ENCODE data around the gene YPEL1.
"Not testable (repeated sequence)": the region's sequence is repeated elsewhere in the genome, so short reads cannot be mapped to it uniquely, and the experiment has no call there.

The YPEL1 gene

GRCh38 chr22:21683401-21683811 lies 52.2 kb downstream of the YPEL1 start:
- no peak for DNase-seq (ENCODE audit: low spot score)

DNA sequence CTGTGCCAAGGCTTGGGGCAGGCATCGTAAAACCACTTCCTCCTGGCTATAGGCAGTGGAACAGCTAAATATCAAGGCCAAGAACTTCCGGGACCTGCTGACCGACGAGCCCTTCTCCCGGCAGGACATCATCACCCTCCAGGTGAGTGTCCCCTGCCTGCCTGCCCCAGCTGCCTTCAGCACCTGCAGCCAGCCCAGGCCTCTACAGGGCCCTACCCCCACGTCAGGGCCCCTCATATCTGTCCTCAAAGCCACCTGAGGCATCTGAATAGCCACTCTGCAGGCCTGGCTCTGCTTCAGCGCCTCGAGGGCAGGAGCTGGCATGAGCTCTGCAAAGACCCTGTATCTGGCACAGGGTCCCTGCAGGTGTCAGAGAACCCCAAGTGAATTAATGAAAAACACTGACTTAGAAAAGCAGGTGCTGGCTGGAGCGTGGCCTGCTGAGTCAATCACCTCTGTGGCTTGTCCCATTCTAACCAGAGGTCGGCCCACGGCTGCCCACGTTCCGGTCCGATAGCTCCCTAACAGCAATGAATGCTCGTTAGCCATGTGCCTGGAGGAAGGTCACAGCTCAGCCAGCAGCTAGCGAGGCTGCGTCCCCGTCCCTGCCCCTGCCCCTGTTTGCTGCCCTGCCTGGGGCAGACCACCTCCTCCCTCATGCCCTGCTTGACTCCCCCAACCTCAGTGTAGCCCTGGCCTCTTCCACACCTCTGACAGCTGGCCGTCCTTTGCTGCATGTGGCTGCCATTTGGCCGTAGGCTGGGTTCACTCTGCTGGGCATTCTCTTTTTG lies 53.0 kb downstream of the YPEL1 start:
- DNase-seq (ENCODE audit: low spot score) = peak; percentile 62

DNA sequence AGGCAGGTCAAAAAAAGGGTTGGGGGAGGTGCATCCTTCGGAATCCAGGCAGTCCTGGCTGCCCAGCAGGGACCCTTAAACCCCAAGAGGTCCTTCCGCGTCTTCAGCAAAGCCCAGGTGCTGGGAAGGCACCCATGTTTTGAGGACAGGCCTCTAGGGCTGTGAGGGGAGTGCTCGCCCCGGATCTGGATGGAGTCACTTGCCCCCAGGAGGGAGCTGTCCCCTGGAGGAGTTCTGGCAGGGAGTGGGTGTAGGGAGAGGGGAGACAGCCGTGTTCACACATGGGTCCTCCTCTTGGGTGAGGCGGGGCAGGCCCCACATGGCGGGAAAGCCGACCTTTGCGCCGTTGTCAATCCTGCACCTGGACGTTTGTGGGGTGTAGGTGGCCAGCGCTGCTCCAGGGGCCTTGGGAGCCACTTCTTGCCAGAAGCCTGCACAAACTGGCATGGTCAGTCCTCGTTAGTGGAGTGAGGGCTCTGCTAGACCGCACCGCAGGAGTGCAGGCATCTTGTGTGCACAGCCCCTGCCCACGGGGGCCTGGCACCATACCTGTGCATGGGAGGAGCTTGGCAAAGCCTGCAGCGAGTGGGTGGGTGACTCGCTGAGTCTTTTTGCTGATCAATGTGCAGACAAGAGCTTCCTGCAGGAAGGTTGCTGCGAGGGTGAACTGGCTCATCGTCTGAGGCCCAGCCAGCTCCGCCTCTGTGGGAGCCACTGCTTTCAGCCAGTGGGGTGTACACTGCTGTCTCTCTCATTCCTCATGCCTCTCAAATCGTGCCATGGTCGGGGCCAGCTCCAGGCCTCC lies 53.8 kb downstream of the YPEL1 start:
- peak; percentile 49 for DNase-seq (ENCODE audit: low spot score)

DNA sequence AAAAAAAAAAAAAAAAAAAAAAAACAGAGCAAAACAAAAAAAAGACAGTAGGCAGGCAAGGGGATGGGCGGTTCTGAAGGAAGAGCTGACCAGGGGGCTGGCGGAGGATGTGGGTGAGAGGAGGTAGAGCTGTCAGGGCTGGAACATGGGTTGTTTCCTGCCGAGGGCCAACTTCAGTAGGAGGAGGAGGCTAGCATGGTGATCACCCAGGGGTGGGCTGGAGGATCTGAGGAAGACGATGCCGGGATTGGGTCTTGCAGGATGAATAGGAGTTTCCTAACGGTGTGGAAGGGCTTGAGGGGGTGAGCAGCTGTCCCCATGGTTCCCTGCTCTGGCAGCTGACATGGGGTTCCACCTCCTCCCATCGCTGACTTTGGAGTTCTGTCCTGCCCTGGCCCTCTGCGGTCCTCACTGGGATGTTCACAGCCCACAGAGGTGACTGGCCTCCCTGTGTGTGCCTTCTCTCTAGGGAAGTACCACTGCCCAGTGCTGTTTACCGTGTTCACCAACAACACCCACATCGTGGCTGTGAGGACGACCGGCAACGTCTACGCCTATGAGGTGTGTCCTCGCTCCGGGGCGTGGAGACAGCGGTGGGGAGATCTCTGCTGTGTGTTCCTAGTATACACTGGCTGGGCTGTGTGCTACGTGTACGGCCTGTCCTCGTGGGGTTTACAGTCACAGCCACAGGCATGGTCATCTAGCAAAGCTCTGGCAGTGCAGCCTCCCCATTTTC lies 54.6 kb downstream of the YPEL1 start:
- DNase-seq (ENCODE audit: low spot score) = no peak

GRCh38 chr22:21679383-21679782 lies 56.2 kb downstream of the YPEL1 start:
- DNase-seq (ENCODE audit: low spot score) = no peak

DNA sequence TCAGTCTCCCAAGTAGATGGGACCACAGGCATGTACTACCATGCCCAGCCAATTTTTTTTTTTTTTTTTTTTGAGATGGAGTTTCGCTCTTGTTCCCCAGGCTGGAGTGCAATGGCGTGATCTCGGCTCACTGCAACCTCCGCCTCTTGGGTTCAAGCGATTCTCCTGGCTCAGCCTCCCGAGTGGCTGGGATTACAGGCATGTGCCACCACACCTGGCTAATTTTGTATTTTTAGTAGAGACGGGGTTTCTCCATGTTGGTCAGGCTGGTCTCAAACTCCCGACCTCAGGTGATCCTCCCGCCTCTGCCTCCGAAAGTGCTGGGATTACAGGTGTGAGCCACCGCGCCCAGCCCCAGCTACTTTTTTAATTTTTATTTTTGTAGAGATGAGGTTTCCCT lies 56.8 kb downstream of the YPEL1 start:
- not testable (repeated sequence) for DNase-seq (ENCODE audit: low spot score)

DNA sequence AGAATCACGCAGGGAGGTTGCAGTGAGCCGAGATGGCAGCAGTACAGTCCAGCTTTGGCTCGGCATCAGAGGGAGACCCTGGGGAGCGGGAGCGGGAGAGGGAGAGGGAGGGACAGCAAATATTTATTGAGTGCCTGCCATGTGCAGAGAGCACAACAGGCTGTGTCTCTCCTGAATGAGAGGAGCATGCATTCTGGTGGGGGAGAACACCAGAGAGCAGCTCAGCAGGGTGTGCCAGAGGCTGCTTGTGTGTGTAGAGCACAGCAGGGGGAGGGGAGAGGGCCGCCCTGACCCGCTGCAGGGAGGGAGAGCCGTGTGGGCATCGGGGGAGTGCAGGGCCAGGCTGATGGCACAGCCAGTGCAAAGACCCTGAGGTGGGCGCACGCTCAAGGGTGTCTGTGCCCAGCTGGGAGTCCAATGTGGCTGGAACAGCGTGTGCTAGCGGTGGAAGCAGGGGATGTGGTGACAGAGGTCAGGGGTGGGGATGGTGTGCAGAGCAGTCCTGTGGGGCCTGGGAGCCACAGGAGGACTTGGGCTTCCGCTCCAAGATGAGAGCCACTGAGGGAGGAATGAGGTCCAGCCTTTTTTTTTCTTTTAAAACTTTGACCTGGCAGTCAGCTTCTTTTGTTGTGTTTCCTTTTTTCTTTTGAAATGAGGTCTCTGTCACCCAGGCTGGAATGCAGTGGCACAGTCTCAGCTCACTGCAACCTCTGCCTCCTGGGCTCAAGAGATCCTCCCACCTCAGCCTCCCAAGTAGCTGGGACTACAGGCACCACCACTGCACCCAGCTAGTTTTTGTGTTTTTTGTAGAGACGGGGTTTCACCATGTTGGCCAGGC lies 57.8 kb downstream of the YPEL1 start:
- no peak for DNase-seq (ENCODE audit: low spot score)

GRCh38 chr22:21674638-21675245 lies 60.9 kb downstream of the YPEL1 start:
- DNase-seq (ENCODE audit: low spot score) = peak; percentile 46

DNA sequence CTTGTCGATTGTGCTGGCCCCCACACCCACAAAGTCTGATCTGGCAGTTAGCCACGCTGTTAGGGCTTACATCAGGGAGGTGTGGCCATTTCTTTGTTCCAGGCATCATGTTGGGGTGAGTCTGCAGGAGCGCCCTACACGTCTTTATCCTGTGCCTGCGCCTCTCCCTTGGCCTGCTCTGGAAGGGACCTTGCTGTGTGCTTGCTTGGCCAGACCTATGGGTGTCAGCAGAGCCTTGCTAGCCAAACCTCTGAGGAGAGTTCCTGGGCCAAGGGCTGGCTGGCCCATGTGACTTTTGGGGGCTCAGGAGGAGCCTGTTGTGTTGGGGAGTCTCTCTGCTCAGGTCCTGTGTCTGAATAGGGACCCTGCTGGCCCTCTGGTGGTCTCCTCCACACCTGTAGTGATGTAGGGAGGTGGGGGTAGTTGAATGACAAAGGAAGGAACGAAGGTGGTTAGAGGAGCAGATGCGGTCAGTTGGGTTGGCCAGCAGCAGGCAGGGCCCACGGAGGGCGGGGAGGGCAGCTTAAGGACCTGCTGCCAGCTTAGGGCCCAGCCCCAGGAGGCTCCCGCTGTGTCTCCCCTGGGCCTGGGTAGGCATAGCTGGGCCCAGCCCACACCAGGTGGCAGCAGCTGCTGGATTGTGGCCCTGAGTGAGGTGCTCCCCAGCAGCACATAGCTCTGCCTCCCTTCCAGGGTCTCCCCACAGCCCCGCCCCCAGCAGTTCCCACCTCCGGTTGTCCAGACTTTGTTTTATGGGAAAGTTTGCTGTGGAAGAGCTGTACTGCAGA lies 61.9 kb downstream of the YPEL1 start:
- no peak for DNase-seq (ENCODE audit: low spot score)

GRCh38 chr22:21672107-21672629 lies 63.4 kb downstream of the YPEL1 start:
- DNase-seq (ENCODE audit: low spot score) = no peak

- DNase-seq (ENCODE audit: low spot score) = peak; percentile 39
Observed at GRCh38 chr22:21669026-21669425, 66.6 kb downstream of the YPEL1 start.

DNA sequence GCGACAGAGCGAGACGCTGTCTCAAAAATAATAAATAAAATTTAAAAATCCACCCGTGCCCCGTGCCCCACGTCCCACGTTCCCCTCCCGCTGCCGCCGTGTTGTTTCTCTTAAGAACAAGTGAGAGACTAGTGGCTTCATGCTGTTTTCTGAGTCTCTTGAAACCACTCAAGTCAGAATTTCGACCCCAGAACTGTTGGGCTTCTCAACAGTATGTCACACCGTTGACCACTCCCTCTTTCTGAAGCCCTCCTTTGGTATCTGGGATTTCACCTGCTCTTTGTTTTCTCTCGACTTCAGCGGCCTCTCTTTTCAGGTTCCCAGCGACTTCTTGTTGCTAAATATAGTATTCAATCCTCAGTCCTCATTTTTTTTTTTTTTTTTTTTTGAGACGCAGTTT lies 68.8 kb downstream of the YPEL1 start:
- DNase-seq (ENCODE audit: low spot score) = no peak

GRCh38 chr22:21665047-21665851 lies 70.3 kb downstream of the YPEL1 start:
- no peak for DNase-seq (ENCODE audit: low spot score)

DNA sequence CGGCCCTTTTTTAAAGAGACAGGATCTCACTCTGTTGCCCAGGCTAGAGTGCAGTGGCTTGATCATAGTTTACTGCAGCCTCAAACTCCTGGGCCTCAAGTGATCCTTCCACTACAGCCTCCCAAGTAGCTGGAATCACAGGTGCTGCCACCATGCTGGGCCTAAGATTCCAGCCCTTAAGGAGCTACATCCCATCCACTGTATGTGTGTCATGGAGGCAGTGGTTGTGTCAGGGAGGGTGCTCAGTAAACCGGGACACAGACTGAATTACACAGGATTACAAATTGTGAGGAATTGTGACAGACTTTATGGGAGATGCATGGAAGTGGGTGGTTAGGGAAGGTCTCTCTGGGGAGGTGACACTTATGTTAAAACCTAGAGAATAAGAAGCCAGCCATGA lies 71.9 kb downstream of the YPEL1 start:
- no peak for DNase-seq (ENCODE audit: low spot score)

- DNase-seq (ENCODE audit: low spot score) = no peak
Observed at GRCh38 chr22:21661991-21662390, 73.6 kb downstream of the YPEL1 start.

DNA sequence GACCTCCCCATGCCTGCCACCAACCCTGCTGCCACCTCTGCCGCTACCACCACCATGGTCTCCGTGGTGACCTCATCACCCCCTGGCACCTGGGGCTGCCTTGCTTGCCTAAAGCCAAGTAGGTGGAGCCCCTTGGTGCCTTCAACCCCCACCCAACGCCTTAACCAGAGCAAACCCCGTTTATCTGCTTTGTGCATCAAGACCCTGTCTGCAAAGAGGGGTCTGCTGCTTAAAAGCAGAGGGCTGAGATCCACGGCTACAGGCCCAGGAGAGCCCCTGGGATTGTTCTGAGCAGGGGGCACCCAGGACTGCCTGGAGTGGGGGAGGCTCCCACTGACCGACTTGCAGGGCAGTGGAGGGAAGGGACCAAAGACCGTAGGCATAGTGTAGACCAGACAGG lies 74.7 kb downstream of the YPEL1 start:
- DNase-seq (ENCODE audit: low spot score) = no peak

- DNase-seq (ENCODE audit: low spot score) = no peak
Observed at GRCh38 chr22:21659864-21660525, 75.6 kb downstream of the YPEL1 start.

DNA sequence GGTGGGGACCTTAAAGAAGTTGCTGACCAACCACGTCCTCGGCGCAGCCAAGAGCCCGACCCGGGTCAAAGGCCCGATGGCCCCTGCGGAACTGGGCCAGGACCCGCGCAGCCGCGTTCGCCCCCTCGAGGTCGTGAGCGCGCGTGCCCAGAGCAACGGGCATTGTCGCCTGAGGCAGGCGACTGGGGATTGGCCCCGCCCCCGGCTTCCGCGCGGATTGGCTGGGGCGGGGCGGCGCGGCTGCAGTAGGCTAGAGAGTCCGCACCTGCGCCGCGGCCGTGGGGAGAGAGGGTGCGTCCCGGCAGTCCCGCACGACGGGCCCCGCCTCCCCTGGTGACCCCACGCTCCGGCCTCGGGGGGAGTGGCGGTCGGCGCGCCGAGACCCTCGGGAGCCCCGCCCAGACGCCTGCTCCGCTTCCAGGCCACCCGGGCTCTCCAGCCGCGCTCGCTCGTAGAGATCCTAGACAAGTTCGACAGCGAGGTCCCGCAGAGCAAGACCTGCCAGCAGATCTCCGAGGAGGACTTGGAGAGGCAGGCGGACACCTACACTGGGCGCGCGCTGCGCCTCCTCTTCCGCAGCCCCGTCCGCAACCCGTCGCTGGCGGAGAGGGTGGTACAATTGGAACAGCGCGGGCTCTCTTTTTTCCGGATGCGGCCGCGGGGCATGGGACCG lies 78.1 kb downstream of the YPEL1 start:
- DNase-seq (ENCODE audit: low spot score) = peak; percentile 69

Measured in kidney tubule cell (primary cell).